NCI-H748 (cell line): Measurements from ENCODE around the gene PGAM2.

Experiments used
- DNase-seq: peaks from one replicate; lab custom pipeline; 2025; ENCODE audit not compliant: unreplicated experiment; lab: John Stamatoyannopoulos, UW

PGAM2 gene

DNA sequence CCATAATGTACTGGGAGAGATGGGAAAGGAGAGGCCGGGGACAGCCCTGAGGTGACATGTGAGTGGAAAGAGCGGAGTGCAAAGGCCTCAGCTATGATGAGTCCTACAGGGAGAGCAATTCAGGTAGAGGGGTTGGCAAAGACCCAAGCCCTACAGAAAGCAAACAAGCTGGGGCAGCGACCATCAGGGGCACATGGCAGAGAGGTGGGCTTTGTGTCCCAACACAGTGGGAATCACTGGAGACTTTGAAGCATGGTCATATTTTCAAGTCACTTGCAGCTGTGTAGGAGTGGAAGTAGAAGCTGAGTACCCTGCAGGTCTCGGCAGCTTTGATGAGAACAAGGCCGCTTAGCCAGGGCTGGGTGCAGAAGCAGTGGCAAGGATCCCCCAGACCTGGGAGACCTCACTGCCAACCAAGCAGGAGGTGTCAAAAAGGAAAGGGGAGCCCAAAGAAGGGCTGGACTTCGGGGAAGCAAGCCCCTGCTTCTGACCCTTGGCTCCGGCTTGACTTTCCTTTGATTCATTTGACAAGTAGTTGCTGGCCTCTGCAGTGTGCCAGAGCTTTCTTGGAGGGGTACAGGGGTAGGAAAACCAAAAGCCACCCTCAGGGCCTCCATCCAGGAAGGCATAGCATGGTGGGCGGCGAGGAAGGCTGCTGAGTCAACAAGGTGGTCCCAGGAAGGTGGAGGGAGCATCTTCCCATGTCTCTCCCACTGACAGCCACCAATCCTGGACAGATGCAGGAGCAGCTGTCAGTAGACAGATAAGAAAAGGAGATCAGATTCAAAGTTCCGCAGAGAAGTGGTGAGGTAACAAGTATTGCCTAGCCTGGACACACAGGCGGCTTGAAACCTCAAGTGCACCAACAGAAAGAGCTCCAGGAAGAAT is 1.9 kb upstream of the PGAM2 start:
- no peak for DNase-seq

DNA sequence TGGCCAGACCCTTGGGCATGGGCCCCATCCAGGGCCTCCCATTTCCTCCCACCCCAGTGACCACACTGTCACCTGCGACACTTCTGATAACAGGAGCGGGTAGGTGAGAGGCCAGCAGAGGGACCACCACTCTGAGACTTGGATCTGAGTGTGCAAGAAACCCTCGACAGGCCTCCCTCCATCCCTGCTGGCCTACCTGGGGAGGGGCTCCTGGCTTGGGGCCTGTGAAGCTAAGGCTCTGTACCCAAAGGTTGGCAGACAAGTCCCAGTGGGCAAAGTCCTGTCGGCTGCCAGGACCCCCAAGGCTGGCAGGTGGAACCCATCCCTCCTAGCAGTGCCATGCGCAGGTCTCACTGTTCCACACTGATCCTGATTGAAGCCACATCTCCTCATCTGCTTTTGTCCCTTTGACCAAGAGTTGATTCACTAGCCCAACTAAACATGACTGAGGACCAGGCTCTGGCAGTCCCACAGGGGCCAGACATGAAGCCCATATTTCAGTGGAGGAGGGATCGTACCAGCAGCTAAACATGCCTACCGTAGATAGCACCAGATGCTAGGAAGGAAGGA is 1.2 kb upstream of the PGAM2 start:
- no peak for DNase-seq

GRCh38 chr7:44066111-44066460 is 719 bp upstream of the PGAM2 start:
- no peak for DNase-seq

GRCh38 chr7:44064791-44065430 is 456 bp downstream of the PGAM2 start:
- peak; percentile 28 for DNase-seq

DNA sequence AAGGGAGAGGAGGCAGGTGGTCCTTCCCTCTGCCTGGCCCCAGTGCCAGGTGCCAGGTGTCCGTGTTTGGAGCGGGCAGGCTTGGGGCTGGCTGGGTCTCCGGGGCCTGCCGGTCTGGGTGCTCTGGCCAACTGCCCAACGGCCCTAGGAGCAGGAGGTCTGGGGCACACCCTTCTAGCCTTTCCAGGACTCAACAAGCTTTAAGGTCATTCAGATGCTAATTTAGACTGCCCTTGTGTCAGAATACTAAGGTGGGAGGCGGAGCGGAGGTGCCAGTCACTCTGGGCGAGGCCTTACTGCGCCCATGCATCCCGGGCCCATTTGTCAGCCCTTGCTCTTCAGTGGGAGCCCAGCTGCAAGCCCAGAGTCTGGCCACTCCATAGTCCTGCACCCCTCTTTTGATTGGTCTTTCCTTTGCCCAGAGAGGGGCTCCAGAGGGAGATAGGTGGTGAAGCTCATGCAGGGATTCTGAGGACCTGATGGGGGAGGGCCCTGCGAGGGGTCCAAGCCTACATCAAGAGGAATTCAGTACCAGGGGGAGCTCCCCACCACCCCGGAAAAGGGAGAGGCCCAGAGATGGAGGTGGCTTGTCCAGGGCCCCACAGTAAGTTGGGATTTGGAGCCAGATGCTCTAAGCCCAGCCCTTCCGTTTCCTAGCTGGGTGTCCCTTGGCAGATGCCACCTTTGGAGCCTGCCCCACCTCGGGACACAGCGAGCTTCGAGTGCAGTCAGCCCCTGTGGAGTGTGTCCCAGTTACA is 1.3 kb downstream of the PGAM2 start:
- peak; percentile 11 for DNase-seq

DNA sequence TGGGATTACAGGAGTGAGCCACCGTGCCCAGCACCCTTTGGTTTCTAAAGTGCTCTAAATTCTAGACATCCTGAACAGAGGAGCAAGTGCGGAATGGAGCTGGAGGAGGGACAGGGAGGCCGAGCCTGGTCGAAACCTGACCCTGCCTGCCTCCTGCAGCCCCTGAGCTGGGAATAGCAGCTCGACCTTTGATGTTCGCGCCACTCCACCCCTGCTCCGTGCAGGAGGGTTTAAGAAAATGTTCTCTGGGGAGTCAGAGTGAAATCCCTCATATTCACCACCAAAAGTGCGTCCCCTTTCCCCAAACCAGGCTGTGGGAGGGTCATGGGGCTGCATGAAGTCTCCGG is 1.8 kb downstream of the PGAM2 start:
- no peak for DNase-seq

GRCh38 chr7:44062903-44063295 is 2.5 kb downstream of the PGAM2 start:
- no peak for DNase-seq

GRCh38 chr7:44062180-44062902 is 3.0 kb downstream of the PGAM2 start:
- DNase-seq = no peak

DNA sequence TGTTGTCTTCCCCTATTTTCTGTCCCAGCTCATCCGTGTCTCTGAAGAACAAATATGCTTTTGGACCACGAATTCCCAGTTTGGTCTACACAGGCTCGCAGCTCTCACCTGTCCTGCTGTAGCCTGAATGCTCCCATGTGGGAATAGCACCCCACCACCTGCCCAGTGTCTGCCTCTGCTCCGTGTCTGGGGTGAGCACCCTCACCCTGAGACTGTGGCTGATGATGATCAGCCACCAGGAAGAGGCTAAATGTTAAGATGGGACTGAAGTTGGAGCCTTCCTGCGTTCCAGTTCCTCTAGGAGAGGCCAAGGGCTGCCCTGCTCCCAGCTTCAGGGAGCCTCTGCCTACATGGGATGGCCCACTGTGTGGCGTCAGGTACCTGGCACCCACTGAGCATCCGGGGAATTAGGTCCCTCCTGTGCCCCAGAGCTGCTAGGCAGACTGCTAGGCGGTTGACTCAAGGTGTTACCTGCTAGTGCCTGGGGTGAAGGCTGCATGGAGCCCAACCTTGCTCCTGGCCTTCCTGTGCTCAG is 3.7 kb downstream of the PGAM2 start:
- no peak for DNase-seq

GRCh38 chr7:44060948-44061644 is 4.3 kb downstream of the PGAM2 start:
- no peak for DNase-seq

DNA sequence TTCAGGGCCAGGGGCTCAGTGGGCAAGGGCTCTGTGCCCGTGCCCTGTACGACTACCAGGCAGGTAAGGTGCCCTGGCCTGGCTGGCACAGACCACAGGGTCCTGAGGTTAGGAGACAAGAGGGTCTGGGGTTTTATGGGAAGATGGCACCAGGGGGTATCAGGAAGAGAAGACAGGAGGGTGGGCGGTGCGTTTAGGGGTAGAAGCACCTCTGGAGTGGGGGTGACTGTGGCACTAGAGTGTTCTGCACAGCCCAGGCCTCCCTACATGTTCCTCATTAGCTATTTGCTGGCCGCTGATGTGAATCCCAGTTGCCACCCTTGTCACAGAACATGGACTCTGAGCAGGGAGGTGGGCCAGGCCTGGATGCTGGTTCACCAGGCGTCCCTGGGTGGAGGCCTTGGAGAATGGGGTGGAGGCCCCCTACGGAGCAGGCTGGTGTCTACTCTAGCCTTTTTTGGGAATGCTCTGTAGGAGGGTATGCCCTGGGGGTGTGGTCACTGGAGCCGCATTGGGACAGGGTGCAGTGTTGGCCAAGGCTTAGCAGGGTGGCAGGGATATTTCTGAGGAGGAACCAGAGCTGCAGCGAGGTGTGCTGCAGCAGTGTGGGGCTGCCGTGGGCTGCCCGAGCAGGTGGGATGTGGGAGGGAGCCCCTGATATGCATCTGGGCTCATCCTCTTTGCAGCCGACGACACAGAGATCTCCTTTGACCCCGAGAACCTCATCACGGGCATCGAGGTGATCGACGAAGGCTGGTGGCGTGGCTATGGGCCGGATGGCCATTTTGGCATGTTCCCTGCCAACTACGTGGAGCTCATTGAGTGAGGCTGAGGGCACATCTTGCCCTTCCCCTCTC is 5.0 kb downstream of the PGAM2 start:
- DNase-seq = no peak

GRCh38 chr7:44059219-44060090 is 5.9 kb downstream of the PGAM2 start:
- no peak for DNase-seq

GRCh38 chr7:44058759-44059218 is 6.6 kb downstream of the PGAM2 start:
- no peak for DNase-seq

- no peak for DNase-seq
Measured at GRCh38 chr7:44057849-44058758, 7.3 kb downstream of the PGAM2 start.

DNA sequence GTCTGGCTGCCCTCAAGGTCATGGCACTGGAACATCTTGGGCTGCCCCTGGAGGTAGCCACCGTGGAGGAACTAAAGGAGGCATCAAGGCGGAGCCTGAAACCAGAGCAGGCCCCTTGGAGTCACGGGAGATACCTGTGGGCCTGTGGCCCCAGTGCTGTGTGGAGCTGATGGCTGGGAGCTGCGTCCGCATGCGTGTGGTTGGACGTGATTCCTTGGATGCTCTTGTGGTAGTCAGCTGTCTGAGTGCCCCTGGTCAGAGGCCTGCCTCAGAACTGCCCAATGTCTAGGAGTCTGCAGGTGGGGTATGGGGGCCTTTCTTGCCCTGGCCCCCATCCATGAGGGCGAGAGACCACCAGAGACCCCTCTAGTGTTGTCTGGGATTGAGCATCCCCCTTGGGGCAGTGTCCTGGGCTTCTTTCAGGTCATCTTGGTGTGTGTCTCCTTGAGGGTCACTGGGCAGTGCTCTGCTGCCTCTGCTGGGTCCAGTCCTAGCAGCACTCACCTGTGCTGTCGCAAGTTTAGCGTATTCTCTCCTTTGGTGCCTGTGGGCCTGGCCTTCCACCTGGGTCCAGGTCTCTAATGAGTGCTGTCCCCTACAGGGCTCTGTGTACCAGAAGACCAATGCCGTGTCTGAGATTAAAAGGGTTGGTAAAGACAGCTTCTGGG is 8.1 kb downstream of the PGAM2 start:
- DNase-seq = no peak

DNA sequence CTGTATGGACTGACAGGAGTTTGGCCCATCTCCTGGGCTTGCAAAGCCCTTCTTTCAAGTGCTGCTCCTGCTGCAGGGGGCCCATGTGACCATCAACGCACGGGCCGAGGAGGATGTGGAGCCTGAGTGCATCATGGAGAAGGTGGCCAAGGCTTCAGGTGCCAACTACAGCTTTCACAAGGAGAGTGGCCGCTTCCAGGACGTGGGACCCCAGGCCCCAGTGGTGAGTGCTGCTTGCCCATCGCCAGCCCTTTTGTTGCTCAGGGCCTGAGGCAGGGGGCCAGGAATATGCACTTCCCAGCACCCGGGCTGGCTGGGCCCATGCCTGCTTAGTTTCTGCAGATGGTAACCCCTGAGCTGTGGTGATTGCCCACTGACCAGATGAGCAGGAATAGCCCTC is 8.7 kb downstream of the PGAM2 start:
- no peak for DNase-seq
